OCI-LY3 (cell line): ENCODE measurements around the gene EGLN1.

Experiments used
- EZH2phosphoT487 ChIP-seq: fragments of 200-600 bp; shearing (Covaris generic); IDR thresholded peaks from 2 replicates; pipeline ENCODE4 v1.6.1; 2018; ENCODE audit warnings: antibody characterized with exemption, mixed run types, low read depth
- TF ChIP-seq, protein P1 (sequence below): fragments of 200-600, 300-600 bp; sonication (generic); IDR thresholded peaks from 2 replicates; pipeline ENCODE4 v1.5.1; 2014; ENCODE audit warnings: antibody characterized with exemption, low read length, low read depth

DNA sequence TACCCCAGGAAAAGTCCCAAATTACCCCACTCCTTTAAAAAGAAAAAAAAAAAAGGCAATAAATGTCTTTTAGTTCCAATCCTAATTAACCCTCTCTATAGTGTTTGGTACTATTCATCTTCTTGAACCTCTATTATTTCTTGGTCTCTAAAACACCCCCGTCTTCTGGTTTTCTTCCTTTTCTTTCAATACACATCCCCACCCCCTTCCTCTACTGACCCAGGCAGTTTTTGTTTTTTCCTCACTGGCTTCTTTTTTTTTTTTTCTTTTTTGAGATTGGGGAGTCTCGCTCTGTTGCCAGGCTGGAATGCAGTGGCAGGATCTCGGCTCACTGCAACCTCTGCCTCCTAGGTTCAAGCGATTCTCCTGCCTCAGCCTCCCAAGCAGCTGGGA lies 26.1 kb downstream of the EGLN1 start:
- TF ChIP-seq, protein P1, sequence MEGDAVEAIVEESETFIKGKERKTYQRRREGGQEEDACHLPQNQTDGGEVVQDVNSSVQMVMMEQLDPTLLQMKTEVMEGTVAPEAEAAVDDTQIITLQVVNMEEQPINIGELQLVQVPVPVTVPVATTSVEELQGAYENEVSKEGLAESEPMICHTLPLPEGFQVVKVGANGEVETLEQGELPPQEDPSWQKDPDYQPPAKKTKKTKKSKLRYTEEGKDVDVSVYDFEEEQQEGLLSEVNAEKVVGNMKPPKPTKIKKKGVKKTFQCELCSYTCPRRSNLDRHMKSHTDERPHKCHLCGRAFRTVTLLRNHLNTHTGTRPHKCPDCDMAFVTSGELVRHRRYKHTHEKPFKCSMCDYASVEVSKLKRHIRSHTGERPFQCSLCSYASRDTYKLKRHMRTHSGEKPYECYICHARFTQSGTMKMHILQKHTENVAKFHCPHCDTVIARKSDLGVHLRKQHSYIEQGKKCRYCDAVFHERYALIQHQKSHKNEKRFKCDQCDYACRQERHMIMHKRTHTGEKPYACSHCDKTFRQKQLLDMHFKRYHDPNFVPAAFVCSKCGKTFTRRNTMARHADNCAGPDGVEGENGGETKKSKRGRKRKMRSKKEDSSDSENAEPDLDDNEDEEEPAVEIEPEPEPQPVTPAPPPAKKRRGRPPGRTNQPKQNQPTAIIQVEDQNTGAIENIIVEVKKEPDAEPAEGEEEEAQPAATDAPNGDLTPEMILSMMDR: no peak
- TF ChIP-seq EZH2phosphoT487: no peak
